HG03139 (cell line): ENCODE measurements around the gene OR2C1.

Source experiments
- ATAC-seq: cut with Tn5 transposase; IDR thresholded peaks from one replicate; pipeline ENCODE4 v1.9.1; 2021; ENCODE audit not compliant: unreplicated experiment

The OR2C1 gene

GRCh38 chr16:3355589-3355988 is at the start of gene OR2C1:
Gene OR2C1, plus strand, starts transcription at chr16:3355889. Its CDS starts 52 bp downstream, at chr16:3355941.
- no peak for ATAC-seq

- ATAC-seq, result no peak
Measured at GRCh38 chr16:3306078-3306477, 49.6 kb upstream of the OR2C1 start.

- no peak for ATAC-seq
Measured at GRCh38 chr16:3311496-3311895, 44.2 kb upstream of the OR2C1 start.

GRCh38 chr16:3317315-3317999 is 38.2 kb upstream of the OR2C1 start:
- ATAC-seq, result no peak

GRCh38 chr16:3321816-3322215 is 33.9 kb upstream of the OR2C1 start:
- no peak for ATAC-seq

- no peak for ATAC-seq
Measured at GRCh38 chr16:3327514-3327913, 28.2 kb upstream of the OR2C1 start.

GRCh38 chr16:3328104-3328503 is 27.6 kb upstream of the OR2C1 start:
- ATAC-seq, result no peak

- no peak for ATAC-seq
Measured at GRCh38 chr16:3328643-3329042, 27.0 kb upstream of the OR2C1 start.

GRCh38 chr16:3346041-3346440 is 9.6 kb upstream of the OR2C1 start:
- ATAC-seq, result no peak

GRCh38 chr16:3347586-3347985 is 8.1 kb upstream of the OR2C1 start:
- no peak for ATAC-seq

- ATAC-seq, result no peak
Measured at GRCh38 chr16:3348547-3349167, 7.0 kb upstream of the OR2C1 start.

GRCh38 chr16:3349175-3349574 is 6.5 kb upstream of the OR2C1 start:
- no peak for ATAC-seq

- no peak for ATAC-seq
Measured at GRCh38 chr16:3356118-3356517, 429 bp downstream of the OR2C1 start.

- no peak for ATAC-seq
Measured at GRCh38 chr16:3358871-3359270, 3.2 kb downstream of the OR2C1 start.

- no peak for ATAC-seq
Measured at GRCh38 chr16:3362931-3363330, 7.2 kb downstream of the OR2C1 start.

GRCh38 chr16:3363793-3364192 is 8.1 kb downstream of the OR2C1 start:
- no peak for ATAC-seq

GRCh38 chr16:3364774-3365427 is 9.2 kb downstream of the OR2C1 start:
- peak; percentile 71 for ATAC-seq

GRCh38 chr16:3369073-3369472 is 13.4 kb downstream of the OR2C1 start:
- no peak for ATAC-seq

GRCh38 chr16:3375680-3376079 is 20.0 kb downstream of the OR2C1 start:
- no peak for ATAC-seq

- ATAC-seq, result no peak
Measured at GRCh38 chr16:3377917-3378316, 22.2 kb downstream of the OR2C1 start.

- no peak for ATAC-seq
Measured at GRCh38 chr16:3383045-3383448, 27.4 kb downstream of the OR2C1 start.

- no peak for ATAC-seq
Measured at GRCh38 chr16:3388325-3388724, 32.6 kb downstream of the OR2C1 start.
